OCI-LY7 (cell line): ENCODE data around the gene TCAF1.
"Not testable (repeated sequence)": the region's sequence is repeated elsewhere in the genome, so short reads cannot be mapped to it uniquely, and the experiment has no call there.

ENCODE experiments used
- CTCF ChIP-seq: fragments of 200-600 bp; sonication (generic); conservative IDR thresholded peaks from 2 replicates; pipeline ENCODE4 v1.5.1; 2014; ENCODE audit warnings: mild to moderate bottlenecking, antibody characterized with exemption, low read length, moderate library complexity, mixed read lengths
- EZH2phosphoT487 ChIP-seq: fragments of 200-600 bp; sonication (generic); IDR thresholded peaks from 2 replicates; pipeline ENCODE4 v1.6.1; 2018; ENCODE audit warnings: low read depth, borderline replicate concordance, mild to moderate bottlenecking, mixed run types, antibody characterized with exemption, low read length, moderate library complexity, mixed read lengths

DNA sequence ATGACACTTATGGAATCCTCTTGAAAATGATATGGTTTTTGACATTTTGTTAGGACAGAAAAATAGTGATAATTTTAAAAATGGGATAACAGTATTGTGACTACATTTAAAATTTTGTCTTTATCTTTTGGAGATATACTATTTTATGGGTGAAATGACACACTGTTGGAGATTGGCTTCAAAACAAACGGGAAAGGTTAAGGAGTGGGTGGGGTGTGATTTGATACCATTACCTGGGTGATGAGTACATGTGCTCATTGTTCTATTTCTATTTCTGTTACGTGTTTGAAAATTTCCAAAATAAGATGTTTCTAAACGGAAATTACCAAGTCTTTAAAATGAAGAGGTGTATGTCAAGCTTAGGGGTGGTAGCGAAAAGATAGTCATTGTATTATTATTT lies 28.7 kb downstream of the TCAF1 start:
- not testable (repeated sequence) for TF ChIP-seq CTCF, EZH2phosphoT487
